Tibial nerve (tissue), 4 donors: Measurements from ENCODE around the gene ZNF837. TPM values are rescaled to one million over a fixed set of nuclear protein-coding genes. Genes with fewer than 3 reads are reported as not detected.

Experiments
- DNase-seq, 2 donors: peaks; one replicate each; pipeline ENCODE4 v3.0.0-alpha.2; 2019; ENCODE audit warnings: low spot score in 2 of 2
- H3K27ac ChIP-seq, 4 donors: fragments of 200-600 bp; sonication (generic) in 3 of 4; one replicate each; pipeline ENCODE4 v1.5.1; 2017 to 2019; ENCODE audit warnings: mild to moderate bottlenecking in 1 of 4
- H3K27me3 ChIP-seq, 2 donors: fragments of 200-600 bp; sonication (generic) in 1 of 2; one replicate each; pipeline versions ENCODE4 v1.5.1 to v1.6.0; 2017 to 2019
- H3K36me3 ChIP-seq, 3 donors: fragments of 200-600 bp; sonication (generic); one replicate each; pipeline ENCODE4 v1.5.1; 2018 to 2019
- H3K4me1 ChIP-seq, 4 donors: fragments of 200-600 bp; sonication (generic) in 3 of 4; one replicate each; pipeline ENCODE4 v1.5.1; 2017 to 2019
- H3K4me3 ChIP-seq, 4 donors: fragments of 200-600 bp; sonication (generic) in 3 of 4; one replicate each; pipeline ENCODE4 v1.5.1; 2017 to 2019; ENCODE audit warnings: mild to moderate bottlenecking in 1 of 4, moderate library complexity in 1 of 4
- H3K9me3 ChIP-seq, 4 donors: fragments of 200-600 bp; sonication (generic) in 3 of 4; one replicate each; pipeline ENCODE4 v1.5.1; 2017 to 2019
- CTCF ChIP-seq, 5 experiments: fragments of 200-600 bp in 3 of 5; fragments of 450-650 bp in 2 of 5; sonication (generic) in 3 of 5; IDR thresholded peaks; one replicate each; pipeline ENCODE4 v1.5.1; 2016 to 2019; ENCODE audit warnings: antibody characterized with exemption in 5 of 5, mild to moderate bottlenecking in 3 of 5, moderate library complexity in 2 of 5
- EP300 ChIP-seq, 2 donors: sonication (generic); formaldehyde crosslinking; IDR thresholded peaks; one replicate each; pipeline ENCODE4 v1.6.1; 2017; ENCODE audit warnings: antibody characterized with exemption in 2 of 2, mild to moderate bottlenecking in 1 of 2
- POLR2A ChIP-seq, 2 donors: fragments of 450-650 bp; IDR thresholded peaks; one replicate each; pipeline ENCODE4 v1.6.1; 2017; ENCODE audit warnings: antibody characterized with exemption in 2 of 2, mild to moderate bottlenecking in 2 of 2, moderate library complexity in 2 of 2
- WGBS, 2 donors: methylation state at CpG; one replicate each; pipeline ENCODE4 v1.1.5; 2018; 5-methylcytosine and 5-hydroxymethylcytosine counted together
- total RNA-seq, 4 donors: library from RNA; depleted of rRNA; stranded (reverse); fragments of >200 nt; gene quantifications; one replicate each; pipeline ENCODE4 v1.1.0, GENCODE V29; 2016

ZNF837 gene
- total RNA-seq, 4 donors from 2014 or later: 1.3 to 6.9 (median 2.6) TPM

GRCh38 chr19:58395979-58396627, 15.3 kb upstream of the ZNF837 start:
- DNase-seq: no peak
- Histone ChIP-seq H3K27me3 (peaks cover 0 to 25% of the 10 kb centered on the region in 2 donors), H3K4me1 (peaks cover 0 to 28% (median 8%) of the 10 kb centered on the region in 4 donors), H3K4me3 (no peak overlapping the region), H3K9me3 (no peaks in the 10 kb centered on the region), H3K27ac (no peak overlapping the region), H3K36me3 (peaks cover 0 to 52% (median 16%) of the 10 kb centered on the region in 3 donors)
- TF ChIP-seq POLR2A (IDR thresholded peaks at IDR 0.05) (no peak), EP300 (IDR thresholded peaks at IDR 0.05) (no peak)
- 13 to 17% methylated on average over 6 to 20 of the region's 75 CpGs for WGBS, 2 donors

- 41 to 46% methylated on average over 15 to 19 of the region's 21 CpGs for WGBS, 2 donors
- no peak for DNase-seq
- no peak for TF ChIP-seq CTCF (IDR thresholded peaks at IDR 0.05)
- no peak for TF ChIP-seq POLR2A (IDR thresholded peaks at IDR 0.05)
- no peak for TF ChIP-seq EP300 (IDR thresholded peaks at IDR 0.05)
- H3K4me1 ChIP-seq: peaks cover 0 to 28% (median 3%) of the 10 kb centered on the region in 4 donors
- H3K36me3 ChIP-seq: peaks cover 0 to 59% (median 16%) of the 10 kb centered on the region in 3 donors
- no peak within 1 kb of the TSS for H3K27ac ChIP-seq
- peaks cover 0 to 25% of the 10 kb centered on the region in 2 donors for H3K27me3 ChIP-seq
- no peaks in the 10 kb centered on the region for H3K9me3 ChIP-seq
- H3K4me3 ChIP-seq: no peak within 1 kb of the TSS
Observed at GRCh38 chr19:58395220-58395978, 14.6 kb upstream of the ZNF837 start, which contains the start of gene RNF225. Gene RNF225 (plus strand): TSS chr19:58395656. CDS start chr19:58396090, 434 bp downstream.

GRCh38 chr19:58394821-58395219, 14.0 kb upstream of the ZNF837 start:
- H3K36me3 ChIP-seq: peaks cover 0 to 63% (median 16%) of the 10 kb centered on the region in 3 donors
- H3K27me3 ChIP-seq: peaks cover 0 to 25% of the 10 kb centered on the region in 2 donors
- no peak for TF ChIP-seq POLR2A (IDR thresholded peaks at IDR 0.05)
- no peak for TF ChIP-seq CTCF (IDR thresholded peaks at IDR 0.05)
- peaks cover 0 to 27% (median 2%) of the 10 kb centered on the region in 4 donors for H3K4me1 ChIP-seq
- no peak overlapping the region for H3K4me3 ChIP-seq
- 53 to 76% methylated on average over 3 of the region's 3 CpGs for WGBS, 2 donors
- H3K27ac ChIP-seq: no peak overlapping the region
- no peaks in the 10 kb centered on the region for H3K9me3 ChIP-seq
- DNase-seq: no peak

GRCh38 chr19:58393725-58394033, 12.8 kb upstream of the ZNF837 start:
- H3K27me3 ChIP-seq: peaks cover 0 to 25% of the 10 kb centered on the region in 2 donors
- 83 to 85% methylated on average over 4 of the region's 4 CpGs for WGBS, 2 donors
- no peak for DNase-seq
- H3K36me3 ChIP-seq: peaks cover 0 to 75% (median 16%) of the 10 kb centered on the region in 3 donors
- no peak overlapping the region for H3K4me3 ChIP-seq
- H3K27ac ChIP-seq: no peak overlapping the region
- H3K9me3 ChIP-seq: no peaks in the 10 kb centered on the region
- TF ChIP-seq POLR2A (IDR thresholded peaks at IDR 0.05) (no peak), CTCF (IDR thresholded peaks at IDR 0.05) (no peak), EP300 (IDR thresholded peaks at IDR 0.05) (no peak)
- peaks cover 0 to 37% (median 2%) of the 10 kb centered on the region in 4 donors for H3K4me1 ChIP-seq

GRCh38 chr19:58392945-58393724, 12.3 kb upstream of the ZNF837 start:
- DNase-seq: no peak
- 90 to 94% methylated on average over 24 to 26 of the region's 26 CpGs for WGBS, 2 donors
- H3K9me3 ChIP-seq: no peaks in the 10 kb centered on the region

More at GRCh38 chr19:58392945-58393724, 12.3 kb upstream of the ZNF837 start:
- H3K36me3 ChIP-seq: peaks cover 0 to 75% (median 16%) of the 10 kb centered on the region in 3 donors
- H3K4me1 ChIP-seq: peaks cover 0 to 42% (median 4%) of the 10 kb centered on the region in 4 donors
- H3K4me3 ChIP-seq: no peak overlapping the region
- no peak overlapping the region for H3K27ac ChIP-seq
- H3K27me3 ChIP-seq: peaks cover 0 to 23% of the 10 kb centered on the region in 2 donors
- no peak for TF ChIP-seq CTCF (IDR thresholded peaks at IDR 0.05)
- TF ChIP-seq POLR2A (IDR thresholded peaks at IDR 0.05): no peak
- TF ChIP-seq EP300 (IDR thresholded peaks at IDR 0.05): no peak
